Activated T-helper 1 cell treated with anti-CD3 and anti-CD28 coated beads, Interleukin-2, amount 50 U/mL, for 16 hours (primary cell): ENCODE measurements around the gene HS3ST3A1.
"Not testable (repeated sequence)": the region's sequence is repeated elsewhere in the genome, so short reads cannot be mapped to it uniquely, and the experiment has no call there.

Source experiments
- DNase-seq, 2 donors: peaks; one replicate each; pipeline ENCODE4 v3.0.0-alpha.2; 2020; ENCODE audit warnings: low read depth in 1 of 2, low spot score in 1 of 2

Gene HS3ST3A1

DNA sequence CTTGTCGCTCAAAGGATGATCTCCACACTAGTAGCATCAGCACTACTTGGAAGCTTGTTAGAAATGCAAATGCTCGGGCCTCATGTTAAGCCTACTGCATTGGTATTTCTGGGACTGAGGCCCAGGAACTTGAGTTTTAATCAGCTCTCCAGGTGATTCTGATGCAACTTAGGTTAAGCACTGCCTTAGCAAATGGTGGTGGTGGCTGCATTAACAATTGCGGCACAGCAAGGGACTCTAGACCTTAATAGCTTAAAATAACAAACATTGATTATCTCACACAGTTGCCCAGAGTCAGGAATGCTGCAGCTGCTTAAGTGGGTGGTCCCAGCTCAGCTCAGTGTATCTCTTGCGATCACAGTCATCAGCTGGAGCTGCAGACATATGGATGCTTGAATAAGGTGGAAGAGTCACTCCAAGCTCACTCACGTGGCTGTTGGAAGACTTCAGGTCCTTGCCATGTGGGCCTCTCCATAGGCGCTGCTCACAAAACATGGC is 25.8 kb downstream of the HS3ST3A1 start:
- no peak for DNase-seq

GRCh38 chr17:13575466-13575865 is 26.3 kb downstream of the HS3ST3A1 start:
- no peak for DNase-seq

DNA sequence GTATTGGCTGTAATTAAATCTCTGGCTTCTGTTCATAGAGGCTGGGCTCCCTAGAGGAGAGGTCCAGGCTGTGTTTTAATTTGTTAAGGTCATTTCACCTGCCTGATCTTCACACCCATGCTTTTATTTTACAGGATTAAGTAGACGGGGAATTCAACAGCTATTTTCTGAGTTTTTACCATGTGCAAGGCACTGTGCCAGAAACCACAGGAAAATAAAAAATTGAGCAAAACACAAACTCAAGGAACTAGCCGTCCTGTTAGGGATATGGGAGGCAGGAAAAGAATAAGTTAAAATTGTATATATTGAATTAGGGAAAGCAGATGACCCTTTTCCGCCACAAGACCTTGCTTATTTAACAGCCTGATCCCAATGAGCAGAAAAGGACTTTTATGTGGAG is 29.1 kb downstream of the HS3ST3A1 start:
- DNase-seq = no peak

GRCh38 chr17:13569398-13570123 is 32.2 kb downstream of the HS3ST3A1 start:
- no peak for DNase-seq

GRCh38 chr17:13568582-13569397 is 32.9 kb downstream of the HS3ST3A1 start:
- no peak for DNase-seq

GRCh38 chr17:13563866-13564265 is 37.9 kb downstream of the HS3ST3A1 start:
- DNase-seq = no peak

DNA sequence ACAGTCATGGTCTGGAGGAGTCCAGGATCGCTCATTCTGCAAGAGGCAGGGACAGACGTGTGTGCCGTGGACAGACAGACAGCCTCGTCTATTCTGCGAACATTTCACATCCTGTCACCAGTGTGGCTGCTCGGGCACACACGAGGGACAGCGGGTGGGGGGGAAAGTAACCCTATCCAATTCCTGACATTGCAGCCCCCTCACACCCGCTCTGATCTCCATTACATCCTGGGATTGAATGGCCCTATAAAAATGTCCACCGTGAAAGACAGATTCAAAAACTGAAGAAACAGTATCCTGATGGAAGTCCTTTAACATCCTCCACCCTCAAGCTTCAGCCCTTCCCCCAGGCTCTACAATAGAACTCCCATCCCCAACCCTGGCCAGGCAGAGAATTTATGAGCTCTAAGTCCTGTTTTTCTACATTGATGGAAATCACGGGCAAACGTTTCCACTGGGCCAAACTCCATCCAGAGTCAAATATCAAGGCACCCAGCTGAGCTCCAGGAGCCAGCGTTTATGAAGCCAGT is 39.4 kb downstream of the HS3ST3A1 start:
- DNase-seq = no peak

DNA sequence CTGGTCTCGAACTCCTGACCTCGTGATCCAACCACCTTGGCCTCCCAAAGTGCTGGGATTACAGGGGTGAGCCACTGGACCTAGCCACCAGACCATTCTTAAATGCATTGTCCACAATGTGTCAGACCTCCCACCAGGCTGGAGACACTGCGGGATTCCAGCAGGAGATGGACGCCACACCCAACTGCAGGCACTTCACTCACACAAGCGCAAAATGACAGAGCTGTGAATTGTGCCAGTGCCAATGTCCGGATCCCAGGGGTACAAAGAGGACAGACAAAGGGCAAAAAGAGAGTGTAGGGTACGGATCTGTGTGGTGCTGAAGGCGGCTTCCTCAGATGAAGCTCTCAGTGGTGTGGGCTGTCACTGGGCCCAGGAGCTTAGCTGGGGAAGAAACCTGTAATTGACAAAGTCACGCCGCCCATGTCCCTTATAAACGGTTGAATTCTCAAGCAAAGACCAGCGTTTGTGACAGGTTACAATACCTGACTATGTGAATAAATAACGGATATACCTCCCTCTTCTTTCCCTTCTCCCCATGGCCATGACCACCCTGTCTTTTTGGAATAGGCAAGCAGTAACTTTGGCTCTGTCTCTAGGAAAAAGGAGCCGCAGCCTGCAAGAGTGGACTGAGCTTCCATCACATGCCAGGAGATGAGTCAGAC is 40.0 kb downstream of the HS3ST3A1 start:
- DNase-seq = no peak

- no peak for DNase-seq
Measured at GRCh38 chr17:13560935-13561334, 40.8 kb downstream of the HS3ST3A1 start.

DNA sequence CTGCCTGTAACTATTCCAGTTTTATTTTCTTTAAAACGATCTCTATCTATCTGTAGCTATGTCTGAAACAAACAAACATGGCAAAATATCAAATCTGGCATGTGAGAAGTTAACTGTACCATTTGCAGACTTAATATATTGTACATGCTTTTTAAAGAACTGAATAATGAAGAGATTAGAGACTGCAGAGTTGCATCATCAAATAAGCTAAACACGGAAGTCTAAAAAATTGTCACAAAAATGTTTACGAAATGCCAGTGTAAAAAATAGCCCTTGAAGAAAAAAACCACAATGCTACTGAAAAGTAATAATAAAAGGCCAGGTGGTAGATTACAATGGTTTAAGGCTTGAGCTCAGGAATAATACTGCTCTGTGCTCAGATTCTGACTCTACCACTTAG is 43.1 kb downstream of the HS3ST3A1 start:
- no peak for DNase-seq

DNA sequence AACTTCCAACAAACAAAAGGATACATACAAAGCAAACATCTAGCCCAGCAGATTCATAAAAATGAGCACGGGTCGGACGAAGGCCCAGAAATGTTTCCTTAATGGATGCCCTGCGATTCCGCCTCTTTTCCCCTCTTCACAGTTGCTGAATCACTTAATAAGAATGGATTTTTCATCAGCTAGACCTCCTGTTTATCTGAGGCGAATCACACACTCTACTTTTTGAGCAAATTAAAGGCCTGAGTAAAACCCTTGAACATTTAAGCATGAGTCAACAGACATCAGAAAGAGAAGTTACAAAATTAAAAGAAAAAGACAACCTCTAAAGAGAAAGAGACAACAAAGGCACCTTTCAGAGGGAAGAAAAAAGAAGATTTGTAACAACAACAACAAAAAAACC is 44.7 kb downstream of the HS3ST3A1 start:
- no peak for DNase-seq

- DNase-seq = no peak
Measured at GRCh38 chr17:13554231-13554630, 47.5 kb downstream of the HS3ST3A1 start.

- no peak for DNase-seq
Measured at GRCh38 chr17:13550291-13550690, 51.4 kb downstream of the HS3ST3A1 start.

DNA sequence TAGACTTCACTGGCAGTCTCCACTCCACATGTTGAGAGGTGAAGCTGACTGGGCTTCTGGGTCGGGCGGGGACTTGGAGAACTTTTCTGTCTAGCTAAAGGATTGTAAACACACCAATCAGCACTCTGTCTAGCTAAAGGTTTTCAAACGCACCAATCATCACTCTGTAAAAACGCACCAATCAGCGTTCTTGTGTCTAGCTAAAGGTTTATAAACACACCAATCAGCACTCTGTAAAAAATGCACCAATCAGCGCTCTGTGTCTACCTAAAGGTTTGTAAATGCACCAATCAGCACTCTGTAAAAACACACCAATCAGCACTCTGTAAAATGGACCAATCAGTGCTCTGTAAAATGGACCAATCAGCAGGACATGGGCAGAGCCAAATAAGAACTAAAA is 53.2 kb downstream of the HS3ST3A1 start:
- DNase-seq = not testable (repeated sequence)

- no peak for DNase-seq
Measured at GRCh38 chr17:13546851-13547250, 54.9 kb downstream of the HS3ST3A1 start.

DNA sequence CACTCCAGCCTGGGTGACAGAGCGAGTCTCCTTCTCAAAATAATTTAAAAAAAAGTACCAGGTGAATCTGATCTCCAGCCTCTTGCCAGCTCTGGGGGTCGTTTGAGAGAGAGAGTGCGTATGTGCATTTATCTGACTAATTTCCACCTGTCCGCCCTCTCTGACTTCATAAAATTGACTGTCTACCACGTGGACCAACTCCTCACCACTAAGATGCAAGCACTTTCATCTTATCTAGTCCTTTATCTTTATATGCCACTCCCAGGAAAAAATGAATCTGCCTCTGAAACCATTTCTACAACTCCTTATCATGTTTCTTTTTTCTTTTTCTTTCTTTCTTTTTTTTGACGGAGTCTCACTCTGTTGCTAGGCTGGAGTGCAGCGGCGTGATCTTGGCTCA is 55.8 kb downstream of the HS3ST3A1 start:
- DNase-seq = no peak

DNA sequence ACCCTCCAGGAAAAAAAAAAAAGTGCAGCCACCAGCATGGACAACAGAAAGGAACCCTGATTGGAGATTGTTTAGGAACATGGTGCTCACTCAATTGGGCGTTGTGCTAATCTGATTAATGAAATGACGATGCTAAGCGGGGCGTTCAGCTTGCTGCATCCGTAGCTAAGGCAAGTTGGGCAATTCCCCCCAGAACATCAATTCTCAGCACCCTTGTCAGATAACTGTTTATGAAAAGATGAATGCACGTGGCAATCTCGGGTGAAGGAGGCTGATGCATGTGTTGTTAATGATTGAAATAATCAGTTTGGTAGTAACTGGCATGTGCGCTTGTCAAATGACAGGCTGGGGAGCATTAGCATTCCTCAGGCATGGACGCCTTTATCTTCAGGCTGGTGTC is 57.0 kb downstream of the HS3ST3A1 start:
- no peak for DNase-seq

- no peak for DNase-seq
Measured at GRCh38 chr17:13544292-13544691, 57.4 kb downstream of the HS3ST3A1 start.

DNA sequence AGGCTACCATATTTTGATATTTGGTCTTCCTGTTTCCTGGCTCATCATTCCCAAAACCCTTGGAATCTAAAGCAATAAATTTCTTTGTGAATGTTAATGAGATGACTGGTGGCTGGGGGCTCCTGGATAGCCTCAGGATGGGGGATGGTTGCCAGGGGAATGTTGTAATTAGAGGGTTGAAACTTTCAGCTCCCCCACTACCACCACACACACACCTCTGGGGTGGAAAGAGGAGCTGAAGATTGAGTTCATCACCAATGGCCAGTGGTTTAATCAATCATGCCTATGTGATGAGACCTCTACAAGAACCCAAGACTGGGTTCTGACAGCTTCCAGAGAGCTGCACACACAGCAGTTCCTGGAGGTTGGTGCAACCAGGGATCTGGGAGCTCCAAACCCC is 59.1 kb downstream of the HS3ST3A1 start:
- no peak for DNase-seq

DNA sequence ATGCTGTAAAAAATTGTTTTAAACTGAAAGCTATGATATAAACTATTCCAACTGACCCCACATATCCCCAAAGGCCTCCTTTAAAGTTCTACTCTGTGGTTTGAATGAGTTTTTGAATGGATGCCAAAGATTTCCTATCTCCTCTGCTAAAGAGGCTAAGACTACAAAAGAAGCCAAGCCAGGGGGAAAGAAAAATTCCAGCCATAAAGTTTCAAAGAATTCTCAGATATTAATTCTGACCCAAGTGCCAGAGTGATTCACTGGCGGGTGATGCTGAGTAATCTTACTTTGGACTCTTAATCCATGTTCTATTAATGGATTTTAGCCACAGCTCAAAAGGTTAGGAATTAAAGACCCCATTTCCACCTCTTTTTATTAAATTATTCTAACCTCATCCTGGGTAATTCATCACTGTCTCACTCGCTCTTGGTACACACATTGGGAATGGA is 60.7 kb downstream of the HS3ST3A1 start:
- DNase-seq = no peak

DNA sequence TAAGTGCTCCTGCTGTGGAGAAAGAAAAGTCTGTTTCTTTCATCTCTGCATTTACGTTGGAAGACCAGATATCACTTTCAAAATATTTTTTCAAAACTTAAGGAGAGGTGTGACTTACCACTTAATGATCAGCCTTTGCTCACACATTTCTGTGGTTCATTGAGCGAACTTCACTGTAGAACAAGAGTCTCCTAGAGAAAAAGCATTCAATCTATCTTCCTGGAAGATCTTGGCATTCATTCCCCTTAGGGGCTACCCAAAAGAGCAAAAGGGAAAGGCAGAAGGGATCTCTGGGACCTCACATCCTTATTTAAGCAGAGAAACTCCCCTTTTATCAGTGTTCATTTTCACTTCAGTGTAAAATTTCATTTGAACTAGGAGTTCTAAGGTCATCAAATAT is 61.2 kb downstream of the HS3ST3A1 start:
- DNase-seq = no peak

DNA sequence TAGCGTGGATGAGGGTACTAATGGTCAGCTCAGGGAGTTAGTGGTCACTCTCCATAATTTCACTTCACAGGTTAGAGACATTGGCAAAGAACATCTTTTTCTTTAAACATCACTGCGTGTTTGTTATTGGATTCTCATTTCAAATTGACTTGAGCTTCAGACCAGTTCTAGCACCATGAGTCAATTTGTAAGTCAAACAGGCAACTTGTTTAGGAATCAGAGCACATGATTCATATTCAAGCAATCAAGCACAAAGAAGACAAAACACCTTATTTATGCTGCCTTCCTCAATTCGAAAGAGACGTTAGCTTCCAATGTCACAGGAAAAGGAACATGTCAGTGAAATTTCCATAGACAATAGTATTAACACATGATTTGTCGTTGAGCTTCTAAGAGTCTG is 62.3 kb downstream of the HS3ST3A1 start:
- no peak for DNase-seq
